ENCODE data around the gene PARM1. TPM values are rescaled to one million over a fixed set of nuclear protein-coding genes. Genes with fewer than 3 reads are reported as not detected.

PARM1 gene
- total RNA-seq, 4 donors from 2014 or later, result 10.2 to 15.8 (median 10.5) TPM

- TF ChIP-seq POLR2A (IDR thresholded peaks at IDR 0.05) (no peak), CTCF (IDR thresholded peaks at IDR 0.05) (no peak)
These were observed 166.4 kb downstream of the PARM1 start for GRCh38 chr4:75099321-75099720.

More at GRCh38 chr4:75099321-75099720, 166.4 kb downstream of the PARM1 start:
- no peaks in the 10 kb centered on the region for H3K4me1 ChIP-seq
- H3K9me3 ChIP-seq, result no peaks in the 10 kb centered on the region
- peak in 2 of 3 donors; percentile 62 to 77 for DNase-seq
- no peaks in the 10 kb centered on the region for H3K27me3 ChIP-seq
- no peak overlapping the region for H3K4me3 ChIP-seq
- H3K27ac ChIP-seq, result no peak overlapping the region
- no peaks in the 10 kb centered on the region for H3K36me3 ChIP-seq

Other genes starting within 250 kb of the PARM1 start
- 1 to 10 TPM in 3 of 4 donors, under 1 TPM in 1; 0.83 to 4.2 (median 2.6) TPM for gene BTC, start 138.6 kb upstream of the PARM1 start, total RNA-seq

Data from Peyer's patch (tissue), 4 donors.